IPS-NIHi7 (cell line): Measurements from ENCODE around the gene OXCT1.
"Not testable (repeated sequence)": the region's sequence is repeated elsewhere in the genome, so short reads cannot be mapped to it uniquely, and the experiment has no call there.

ENCODE experiments used
- DNase-seq: peaks from one replicate; pipeline ENCODE4 v3.0.0; 2012; ENCODE audit warnings: mixed read lengths; ENCODE audit errors: extremely low spot score

OXCT1 gene

DNA sequence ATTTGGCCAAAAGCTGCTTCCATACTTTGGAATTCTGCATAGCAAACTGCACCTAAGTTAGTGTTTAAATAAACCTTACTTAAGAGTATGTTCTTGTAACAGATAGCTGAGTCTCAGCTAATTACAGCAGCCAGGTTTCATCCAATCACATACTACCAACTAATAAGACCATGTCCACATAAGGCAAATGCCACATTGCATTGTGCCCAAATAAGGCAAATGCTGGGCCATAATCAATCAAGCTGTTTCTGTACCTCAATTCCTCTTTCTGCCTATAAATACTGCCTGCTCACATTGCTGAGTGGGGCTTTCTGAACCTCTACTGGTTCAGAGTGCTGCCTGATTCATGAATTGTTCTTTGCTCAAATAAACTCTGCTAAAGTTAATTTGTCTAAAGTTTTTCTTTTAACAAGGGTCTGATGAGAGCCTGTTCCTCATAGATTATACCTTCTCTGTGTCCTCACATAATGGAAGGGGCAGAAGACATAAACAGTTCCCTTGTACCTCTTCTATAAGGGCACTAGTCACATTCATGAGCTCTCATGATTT lies 4.4 kb upstream of the OXCT1 start:
- DNase-seq: no peak

GRCh38 chr5:41871852-41872251 lies 1.6 kb upstream of the OXCT1 start:
- no peak for DNase-seq

DNA sequence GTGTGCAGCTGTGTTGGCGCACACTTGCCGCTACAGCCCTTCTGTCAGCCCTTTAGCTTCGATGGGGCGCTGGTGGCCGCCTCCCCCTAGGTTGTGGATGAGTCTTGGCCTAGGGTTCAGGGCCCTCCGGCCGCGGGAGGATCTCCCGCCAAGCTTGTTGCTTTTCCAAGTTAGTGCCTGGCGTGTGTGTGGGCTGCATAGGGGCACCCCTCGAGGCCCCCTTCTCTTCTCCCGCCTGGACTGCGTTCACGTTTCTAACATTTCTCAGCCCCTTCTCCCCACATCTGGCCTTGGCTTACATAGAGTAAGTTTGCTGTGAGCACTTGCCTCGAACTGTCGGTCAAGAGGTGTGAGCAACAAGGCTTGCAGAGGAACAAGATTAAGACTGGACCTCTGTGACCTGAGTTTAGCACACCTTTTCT lies 413 bp upstream of the OXCT1 start:
- no peak for DNase-seq

- peak; percentile 68 for DNase-seq
These were observed 988 bp downstream of the OXCT1 start for GRCh38 chr5:41869151-41869723.

DNA sequence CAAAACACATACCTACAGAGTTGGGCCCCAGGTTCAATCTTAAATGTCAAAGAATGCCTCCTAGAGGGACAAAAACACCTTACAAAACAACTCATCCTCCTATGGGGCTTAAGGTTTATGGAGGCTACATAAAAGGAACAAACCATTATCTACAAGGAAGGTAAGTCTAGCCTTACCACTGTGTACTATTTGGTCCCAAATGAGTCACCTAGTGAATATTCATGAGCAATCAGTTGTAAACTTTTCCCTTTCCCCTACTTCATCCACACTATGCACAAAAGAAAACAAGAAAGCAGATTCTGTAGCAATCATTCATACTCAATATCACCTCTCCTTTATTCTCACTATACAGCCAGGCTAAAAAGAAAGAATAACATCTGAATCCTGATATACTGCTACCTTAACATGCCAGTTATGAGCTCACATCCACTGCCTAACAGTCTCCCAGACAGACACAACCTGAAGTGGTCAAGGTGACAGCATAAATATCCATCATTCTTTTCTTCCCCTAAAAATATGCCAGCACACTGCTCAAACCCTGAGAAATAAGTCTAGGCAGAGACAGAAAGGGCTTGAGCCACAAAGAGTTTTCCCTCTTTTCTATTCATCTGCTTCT lies 6.2 kb downstream of the OXCT1 start:
- DNase-seq: no peak

DNA sequence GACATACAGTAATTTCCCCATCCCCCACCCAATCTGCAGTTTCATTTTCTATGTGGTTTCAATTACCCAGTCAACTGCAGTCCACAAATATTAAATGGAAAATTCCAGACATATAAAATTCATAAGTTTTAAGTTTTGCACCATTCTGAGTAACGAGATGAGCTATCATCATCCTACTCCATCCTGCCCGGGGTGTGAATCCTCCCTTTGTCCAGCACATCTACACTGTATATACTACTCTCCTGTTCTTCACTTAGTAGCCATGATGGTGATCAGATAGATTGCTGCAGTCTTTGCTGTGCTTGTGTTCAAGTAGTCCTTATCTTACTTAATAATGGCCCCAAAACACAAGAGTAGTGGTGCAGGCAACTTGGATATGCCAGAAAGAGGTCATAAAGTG lies 11.3 kb downstream of the OXCT1 start:
- DNase-seq: no peak

- DNase-seq: no peak
These were observed 12.2 kb downstream of the OXCT1 start for GRCh38 chr5:41857989-41858388.

- DNase-seq: peak; percentile 78
These were observed 13.4 kb downstream of the OXCT1 start for GRCh38 chr5:41856644-41857491.

DNA sequence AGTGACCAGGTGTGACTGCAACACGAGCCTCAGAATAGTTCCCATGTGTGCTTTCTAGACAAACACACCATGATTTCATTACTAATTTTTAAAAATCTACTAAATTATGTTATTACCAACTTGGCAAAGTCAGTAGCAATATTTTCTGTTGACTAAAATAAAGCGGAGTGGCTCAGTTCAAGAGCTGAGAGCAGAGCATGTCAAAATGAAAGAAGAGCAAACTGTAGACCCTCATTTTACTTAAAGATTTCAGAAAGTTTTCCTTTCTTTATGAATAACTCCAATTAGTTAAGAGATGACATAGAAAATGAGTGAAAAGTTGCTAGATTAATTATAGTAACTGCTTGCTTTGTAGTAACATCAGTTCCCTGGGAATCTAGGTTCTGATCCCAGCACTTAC lies 17.9 kb downstream of the OXCT1 start:
- no peak for DNase-seq

DNA sequence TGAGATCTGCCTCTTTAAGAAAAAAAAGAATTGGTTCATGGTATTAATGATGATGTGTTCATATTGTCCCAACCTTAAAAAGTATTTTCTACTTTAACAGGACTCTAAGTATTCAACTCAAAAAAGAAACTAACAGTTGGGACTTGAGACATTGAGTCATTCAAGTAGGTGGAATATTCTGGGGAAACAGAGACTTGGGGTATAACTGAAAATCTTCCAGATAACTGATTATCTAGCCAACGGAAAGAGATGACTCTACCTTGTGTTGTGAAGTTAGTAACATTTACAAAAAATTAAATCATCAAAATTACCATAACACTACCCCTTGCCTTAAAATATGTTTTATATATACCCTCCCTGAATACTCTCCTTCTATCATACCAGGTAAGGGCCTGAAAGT lies 19.1 kb downstream of the OXCT1 start:
- DNase-seq: no peak

GRCh38 chr5:41848983-41849382 lies 21.2 kb downstream of the OXCT1 start:
- no peak for DNase-seq

DNA sequence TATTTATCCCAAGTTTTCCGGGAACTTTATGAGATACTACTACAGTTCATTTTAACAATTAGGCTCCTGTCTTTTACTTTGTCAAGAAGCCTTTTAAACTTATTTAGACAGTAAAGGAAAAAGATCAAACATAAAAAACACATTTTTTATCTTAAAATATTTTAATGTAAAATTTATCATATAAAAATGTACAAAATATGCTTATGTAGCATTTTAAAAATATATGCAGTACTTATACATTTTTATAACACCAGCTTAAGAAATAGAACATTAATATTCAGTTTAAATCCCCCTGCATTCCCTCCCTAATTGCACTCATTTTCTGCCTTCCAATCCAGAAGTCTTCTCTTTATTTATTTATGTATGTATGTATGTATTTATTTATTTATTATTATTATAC lies 24.5 kb downstream of the OXCT1 start:
- not testable (repeated sequence) for DNase-seq

- DNase-seq: no peak
These were observed 25.7 kb downstream of the OXCT1 start for GRCh38 chr5:41844502-41844901.

DNA sequence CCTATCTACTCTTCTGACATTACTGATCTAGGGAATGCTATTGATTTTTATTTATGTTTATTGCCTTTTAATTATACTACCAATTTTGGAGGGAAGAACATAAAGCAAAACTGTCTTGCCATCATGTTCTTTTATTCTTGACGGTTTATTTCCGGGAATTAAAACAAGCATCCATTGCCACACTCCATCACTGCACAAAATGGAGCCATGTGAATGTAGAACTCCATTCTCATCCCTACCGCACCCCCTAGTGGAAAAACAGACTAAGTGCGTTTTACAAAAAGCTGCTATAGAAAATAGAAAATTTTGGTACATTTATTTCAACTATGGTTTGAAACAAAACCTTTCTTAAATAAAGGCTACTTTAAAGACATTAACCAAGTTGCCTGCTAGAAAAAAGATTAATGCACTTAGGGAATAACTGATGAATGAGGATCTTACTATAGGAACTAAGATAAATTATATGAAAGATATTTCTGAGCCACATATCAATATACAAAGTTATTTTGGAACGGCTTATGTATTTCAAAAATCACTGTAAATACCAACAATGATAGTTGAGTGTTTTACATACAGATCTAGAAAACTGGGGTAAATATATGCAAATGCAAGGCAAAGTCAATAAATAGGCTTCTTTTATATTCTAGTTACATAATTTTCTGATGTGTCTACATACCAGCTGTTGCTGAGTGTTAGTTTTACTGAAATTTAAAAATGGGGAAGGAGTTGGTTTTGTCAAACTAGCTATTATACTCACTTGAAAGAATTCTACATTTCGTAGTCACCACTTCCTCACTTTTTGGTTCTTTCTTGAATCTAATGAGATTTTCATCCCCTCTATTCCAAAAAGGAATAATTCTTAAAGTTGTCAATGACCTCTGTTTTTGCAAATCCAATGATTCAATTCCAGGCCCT lies 26.5 kb downstream of the OXCT1 start:
- DNase-seq: peak; percentile 38

- no peak for DNase-seq
These were observed 27.4 kb downstream of the OXCT1 start for GRCh38 chr5:41842777-41843176.

DNA sequence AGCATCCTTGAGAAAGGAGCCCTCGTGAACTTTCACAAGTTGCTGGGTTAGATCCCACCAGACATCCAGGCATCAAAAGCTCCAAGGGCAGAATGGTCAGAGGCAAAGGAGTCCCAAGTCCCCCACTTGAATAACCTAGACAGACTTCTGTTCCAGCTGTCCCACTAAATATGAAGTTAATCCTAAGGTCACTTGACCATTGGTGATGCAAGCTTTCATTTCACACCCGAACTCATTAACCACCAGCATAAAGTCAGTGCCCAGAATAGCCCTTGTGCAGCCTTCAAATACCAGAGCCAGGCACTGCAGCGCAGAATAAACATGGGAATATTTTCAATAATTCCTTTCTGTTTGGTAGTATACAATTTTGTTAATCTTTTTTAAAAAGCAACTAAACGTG lies 28.9 kb downstream of the OXCT1 start:
- no peak for DNase-seq

GRCh38 chr5:41840251-41840650 lies 30.0 kb downstream of the OXCT1 start:
- no peak for DNase-seq

DNA sequence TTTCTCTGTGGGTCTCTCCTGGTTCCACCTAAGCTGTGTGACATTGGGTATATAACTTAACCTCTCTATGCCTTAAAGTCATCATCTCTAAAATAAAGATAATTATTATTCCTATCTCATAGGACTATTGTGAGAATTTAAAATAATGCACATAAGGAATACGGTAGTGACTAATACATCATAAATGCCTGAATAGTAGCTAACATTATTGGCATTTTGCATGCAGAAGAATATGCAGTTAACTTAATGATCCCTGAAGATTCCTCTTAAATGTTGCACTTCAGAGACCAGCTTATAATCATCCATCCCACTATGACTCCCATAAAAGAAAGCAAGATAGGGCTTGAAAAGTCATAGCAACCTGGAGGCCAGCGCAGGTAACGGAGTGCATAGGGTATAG lies 32.4 kb downstream of the OXCT1 start:
- DNase-seq: no peak

GRCh38 chr5:41835645-41836044 lies 34.6 kb downstream of the OXCT1 start:
- peak; percentile 16 for DNase-seq

- no peak for DNase-seq
These were observed 35.7 kb downstream of the OXCT1 start for GRCh38 chr5:41834506-41834905.

- no peak for DNase-seq
These were observed 37.8 kb downstream of the OXCT1 start for GRCh38 chr5:41832430-41832829.

DNA sequence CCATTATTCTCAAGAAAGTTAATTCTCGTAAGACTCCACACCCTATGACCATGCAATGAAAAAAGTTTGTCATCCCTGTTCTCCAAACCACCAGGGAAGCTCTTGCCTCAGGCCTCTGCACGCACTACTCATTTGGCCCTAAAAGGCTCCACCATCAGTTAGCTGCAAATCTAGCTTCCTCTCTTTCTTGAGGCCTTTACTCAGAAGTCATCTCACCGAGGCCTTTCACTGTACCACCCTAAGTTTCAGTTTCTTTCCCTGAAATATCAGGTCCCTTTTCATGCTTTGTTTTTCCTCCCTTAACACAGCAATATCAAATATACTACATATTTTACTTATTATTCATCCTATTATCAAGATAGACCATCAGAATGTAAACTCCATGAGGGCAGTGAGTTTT lies 39.1 kb downstream of the OXCT1 start:
- DNase-seq: no peak
